Stomach (tissue), 9 donors: ENCODE data around the gene ESR1. TPM values are rescaled to one million over a fixed set of nuclear protein-coding genes. Genes with fewer than 3 reads are reported as not detected.

Experiments
- DNase-seq, 2 donors: peaks; one replicate each; pipeline versions ENCODE4 v3.0.0 to v3.0.0-alpha.2; 2013 to 2019
- H3K27ac ChIP-seq, 5 donors: fragments of 200-600 bp in 4 of 5; sonication (generic) in 4 of 5; one replicate each; pipeline ENCODE4 v1.5.1; 2013 to 2019; ENCODE audit warnings: mild to moderate bottlenecking in 1 of 5, moderate library complexity in 1 of 5
- H3K27me3 ChIP-seq, 3 donors: fragments of 200-600 bp; sonication (generic); one replicate each; pipeline ENCODE4 v1.5.1; 2017 to 2019; ENCODE audit warnings: mixed run types in 1 of 3
- H3K36me3 ChIP-seq, 4 donors: fragments of 200-600 bp; sonication (generic); 1 replicate in 3 of 4; 2 replicates in 1 of 4; pipeline ENCODE4 v1.5.1; 2016 to 2019
- H3K4me1 ChIP-seq, 4 donors: fragments of 200-600 bp; sonication (generic); one replicate each; pipeline ENCODE4 v1.5.1; 2016 to 2019
- H3K4me3 ChIP-seq, 4 donors: fragments of 200-600 bp; sonication (generic) in 3 of 4; one replicate each; pipeline ENCODE4 v1.5.1; 2016 to 2019; ENCODE audit warnings: mild to moderate bottlenecking in 1 of 4
- H3K9me3 ChIP-seq, 4 donors: fragments of 200-600 bp; sonication (generic); one replicate each; pipeline ENCODE4 v1.5.1; 2016 to 2019
- EP300 ChIP-seq: sonication (generic); formaldehyde crosslinking; IDR thresholded peaks from one replicate; pipeline ENCODE4 v1.6.1; 2017; ENCODE audit warnings: antibody characterized with exemption
- POLR2A ChIP-seq, 4 donors: fragments of 450-650 bp; IDR thresholded peaks; one replicate each; pipeline ENCODE4 v1.6.1; 2016; ENCODE audit warnings: antibody characterized with exemption in 4 of 4, control low read depth in 2 of 4, mild to moderate bottlenecking in 1 of 4, moderate library complexity in 1 of 4
- POLR2AphosphoS5 ChIP-seq, 3 donors: sonication (generic); formaldehyde crosslinking; IDR thresholded peaks; one replicate each; pipeline ENCODE4 v1.6.1; 2016; ENCODE audit warnings: antibody characterized with exemption in 3 of 3
- WGBS, 5 donors: extraction: QIAGEN DNeasy Blood & Tissue Kit in 3 of 5; methylation state at CpG; one replicate each; pipeline versions ENCODE4 v1.1.5 to v1.1.7; 2013 to 2018; 5-methylcytosine and 5-hydroxymethylcytosine counted together
- intact Hi-C: fragments of 100-400 bp; cut with DNase I; formaldehyde crosslinking; loops from one replicate; pipeline ENCODE4 v1.15.1; 2023; ENCODE audit warnings: low total_unique reads
- polyA plus RNA-seq, 3 donors: library from polyadenylated mRNA; stranded (reverse); fragments of 200-250 nt; gene quantifications; one replicate each; pipeline ENCODE4 v1.2.3, GENCODE V29; 2013
- total RNA-seq, 5 donors: library from RNA; depleted of rRNA; stranded (reverse); fragments of >200 nt; gene quantifications; one replicate each; pipeline versions ENCODE4 v1.1.0 to v1.2.3, GENCODE V29; 2014 to 2016
- TF ChIP-seq, protein P1 (sequence below), 7 experiments: fragments of 450-650 bp in 4 of 7; fragments of 200-600 bp in 3 of 7; sonication (generic) in 3 of 7; IDR thresholded peaks; one replicate each; pipeline ENCODE4 v1.5.1; 2016 to 2019; ENCODE audit warnings: antibody characterized with exemption in 7 of 7, control low read depth in 2 of 7, mild to moderate bottlenecking in 1 of 7
- donor health status: healthy with polysubstance abuse.
- donor health status: Bipolar disorder and iron deficiency.
- donor health status: healthy.

ESR1 gene
- total and polyA plus RNA-seq, 8 donors = 0.05 to 2.0 (median 1.8) TPM; not detected in 3

DNA sequence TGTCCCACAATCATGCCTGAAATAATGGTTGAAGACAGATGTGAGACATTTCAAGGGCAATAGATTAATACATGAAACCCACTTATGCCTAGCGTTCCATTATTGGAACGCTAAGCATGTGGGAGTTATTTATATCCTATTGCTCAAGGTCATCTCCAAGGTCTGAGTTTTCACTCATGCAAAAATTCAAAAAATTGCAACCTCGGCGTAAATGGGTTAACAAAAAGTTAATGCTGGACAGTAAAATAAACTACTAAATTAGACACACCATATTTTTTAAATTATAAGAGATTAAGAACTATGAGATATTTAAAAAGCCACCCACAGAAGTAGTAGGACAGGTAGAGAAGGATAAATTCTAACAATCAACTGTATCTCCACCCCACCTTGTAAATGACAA, 98.4 kb downstream of the ESR1 start:
- H3K27ac ChIP-seq = no peak overlapping the region
- no peak for DNase-seq
- H3K4me3 ChIP-seq = no peak overlapping the region
- no peaks in the 10 kb centered on the region for H3K36me3 ChIP-seq
- no peaks in the 10 kb centered on the region for H3K27me3 ChIP-seq
- no peak for TF ChIP-seq POLR2AphosphoS5 (IDR thresholded peaks at IDR 0.05)
- TF ChIP-seq, protein P1, sequence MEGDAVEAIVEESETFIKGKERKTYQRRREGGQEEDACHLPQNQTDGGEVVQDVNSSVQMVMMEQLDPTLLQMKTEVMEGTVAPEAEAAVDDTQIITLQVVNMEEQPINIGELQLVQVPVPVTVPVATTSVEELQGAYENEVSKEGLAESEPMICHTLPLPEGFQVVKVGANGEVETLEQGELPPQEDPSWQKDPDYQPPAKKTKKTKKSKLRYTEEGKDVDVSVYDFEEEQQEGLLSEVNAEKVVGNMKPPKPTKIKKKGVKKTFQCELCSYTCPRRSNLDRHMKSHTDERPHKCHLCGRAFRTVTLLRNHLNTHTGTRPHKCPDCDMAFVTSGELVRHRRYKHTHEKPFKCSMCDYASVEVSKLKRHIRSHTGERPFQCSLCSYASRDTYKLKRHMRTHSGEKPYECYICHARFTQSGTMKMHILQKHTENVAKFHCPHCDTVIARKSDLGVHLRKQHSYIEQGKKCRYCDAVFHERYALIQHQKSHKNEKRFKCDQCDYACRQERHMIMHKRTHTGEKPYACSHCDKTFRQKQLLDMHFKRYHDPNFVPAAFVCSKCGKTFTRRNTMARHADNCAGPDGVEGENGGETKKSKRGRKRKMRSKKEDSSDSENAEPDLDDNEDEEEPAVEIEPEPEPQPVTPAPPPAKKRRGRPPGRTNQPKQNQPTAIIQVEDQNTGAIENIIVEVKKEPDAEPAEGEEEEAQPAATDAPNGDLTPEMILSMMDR (IDR thresholded peaks at IDR 0.05) = no peak
- no peak for TF ChIP-seq EP300
- no peak for TF ChIP-seq POLR2A (IDR thresholded peaks at IDR 0.05)
- intact Hi-C loops = no loop called here
- no peaks in the 10 kb centered on the region for H3K4me1 ChIP-seq
- H3K9me3 ChIP-seq = no peaks in the 10 kb centered on the region
- WGBS, 5 donors = 86 to 97% (median 95%) methylated on average over 4 of the region's 4 CpGs

DNA sequence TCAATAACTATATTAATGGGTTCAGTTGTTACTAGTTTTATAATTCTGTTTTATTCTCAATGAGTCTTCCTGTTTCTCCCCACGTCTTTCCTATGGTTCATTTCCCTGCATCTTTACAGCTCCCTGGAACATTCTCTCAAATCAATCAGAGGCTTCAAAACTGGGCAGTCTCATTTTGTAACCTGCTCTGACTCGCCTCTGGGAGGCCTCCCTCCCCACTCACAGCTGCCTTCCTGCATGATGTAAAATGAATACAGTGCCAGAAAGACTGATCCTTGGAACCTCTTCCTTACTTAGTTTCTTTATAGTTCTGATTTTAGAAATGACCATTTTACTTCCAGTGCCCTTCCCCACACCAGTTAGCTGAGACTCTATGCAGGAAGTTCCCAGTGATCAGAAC, 103.9 kb downstream of the ESR1 start:
- TF ChIP-seq, protein P1 (IDR thresholded peaks at IDR 0.05) = no peak
- intact Hi-C loops = no loop called here
- Histone ChIP-seq H3K4me3 (no peak overlapping the region), H3K27ac (no peak overlapping the region), H3K9me3 (no peaks in the 10 kb centered on the region), H3K36me3 (no peaks in the 10 kb centered on the region), H3K4me1 (no peaks in the 10 kb centered on the region), H3K27me3 (no peaks in the 10 kb centered on the region)
- no peak for DNase-seq
- WGBS, 5 donors = 46 to 68% (median 56%) methylated on average over 2 of the region's 2 CpGs

DNA sequence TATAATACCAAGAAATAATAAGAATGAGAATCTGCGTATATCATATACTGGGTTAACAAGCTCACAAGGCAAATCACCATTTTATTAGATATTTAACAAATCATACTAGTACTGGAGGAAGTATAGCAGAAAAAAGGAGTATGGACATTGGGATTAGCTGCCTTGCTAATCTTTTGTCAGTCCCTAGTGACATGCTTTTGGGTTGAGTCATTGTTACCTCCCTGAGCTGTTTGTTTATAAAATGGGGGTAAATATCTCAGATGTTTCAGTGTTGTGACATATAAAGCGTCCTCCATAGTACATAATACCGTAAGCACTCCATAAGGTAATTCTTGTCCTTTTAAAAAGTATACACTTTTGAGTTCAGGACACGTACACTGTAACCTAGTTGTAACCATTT, 107.0 kb downstream of the ESR1 start:
- no peaks in the 10 kb centered on the region for H3K36me3 ChIP-seq
- H3K4me3 ChIP-seq = no peak overlapping the region
- peak in 1 of 2 donors; percentile 2 for DNase-seq
- H3K4me1 ChIP-seq = no peaks in the 10 kb centered on the region
- WGBS, 5 donors = 80 to 87% (median 82%) methylated on average over 4 of the region's 4 CpGs
- no peaks in the 10 kb centered on the region for H3K27me3 ChIP-seq
- no peak overlapping the region for H3K27ac ChIP-seq
- TF ChIP-seq POLR2AphosphoS5 (IDR thresholded peaks at IDR 0.05) (no peak), POLR2A (IDR thresholded peaks at IDR 0.05) (no peak), EP300 (no peak)
- TF ChIP-seq, protein P1 (IDR thresholded peaks at IDR 0.05) = no peak
- no peaks in the 10 kb centered on the region for H3K9me3 ChIP-seq
- intact Hi-C loops = no loop called here

DNA sequence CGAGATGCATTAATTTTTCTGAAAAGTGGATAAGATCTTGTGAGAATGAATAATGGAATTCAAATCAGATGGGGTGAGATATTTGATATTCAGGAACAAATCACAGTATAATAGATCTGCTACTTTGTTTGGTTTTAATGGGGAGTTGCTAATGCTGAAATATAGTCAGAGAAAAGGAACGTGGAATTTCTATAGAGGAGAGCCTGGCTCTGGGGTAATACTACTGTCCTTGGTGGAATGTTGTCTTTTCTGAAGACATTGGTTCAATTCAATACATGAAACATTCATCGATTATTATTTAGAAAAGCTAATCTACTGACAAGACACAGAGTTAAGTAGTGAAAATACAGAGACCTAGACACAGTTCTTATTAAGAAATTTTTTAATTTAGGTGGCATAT, 108.6 kb downstream of the ESR1 start:
- no peak for DNase-seq
- Histone ChIP-seq H3K27ac (no peak overlapping the region), H3K4me1 (no peaks in the 10 kb centered on the region), H3K27me3 (no peaks in the 10 kb centered on the region), H3K36me3 (no peaks in the 10 kb centered on the region), H3K9me3 (peaks cover 0 to 5% (median 2%) of the 10 kb centered on the region in 4 donors), H3K4me3 (no peak overlapping the region)
- intact Hi-C loops = no loop called here
- WGBS, 5 donors = 82 to 91% (median 87%) methylated on average over 3 of the region's 3 CpGs
- TF ChIP-seq POLR2A (IDR thresholded peaks at IDR 0.05) (no peak), POLR2AphosphoS5 (IDR thresholded peaks at IDR 0.05) (no peak)
- TF ChIP-seq, protein P1 (IDR thresholded peaks at IDR 0.05) = no peak
